GM23248 (cell line): ENCODE measurements around the gene ZNF141. TPM values are rescaled to one million over a fixed set of nuclear protein-coding genes. Genes with fewer than 3 reads are reported as not detected.

ENCODE experiments used
- DNase-seq: peaks from one replicate; pipeline ENCODE4 v3.0.0-alpha.2; 2015
- H2AFZ ChIP-seq: fragments of 200-600 bp; sonication (generic); 2 replicates; pipeline ENCODE4 v1.6.1; 2016; ENCODE audit warnings: antibody characterized with exemption
- H3F3A ChIP-seq: fragments of 200-600 bp; sonication (generic); 2 replicates; pipeline ENCODE4 v1.6.1; 2016; ENCODE audit warnings: mild to moderate bottlenecking, antibody characterized with exemption, mixed run types; ENCODE audit not compliant: insufficient read depth
- H3K27ac ChIP-seq: fragments of 200-600 bp; sonication (generic); 2 replicates; pipeline ENCODE4 v1.5.1; 2016; ENCODE audit warnings: mild to moderate bottlenecking
- H3K27me3 ChIP-seq: fragments of 200-600 bp; sonication (generic); replicated peaks from 2 replicates; pipeline ENCODE4 v1.6.1; 2016; ENCODE audit warnings: mild to moderate bottlenecking; ENCODE audit not compliant: insufficient read depth
- H3K36me3 ChIP-seq: fragments of 200-600 bp; sonication (generic); 2 replicates; pipeline ENCODE4 v1.6.1; 2016; ENCODE audit warnings: low read depth, mild to moderate bottlenecking
- H3K4me1 ChIP-seq: fragments of 200-600 bp; sonication (generic); 2 replicates; pipeline ENCODE4 v1.6.1; 2016; ENCODE audit warnings: mild to moderate bottlenecking; ENCODE audit not compliant: insufficient read depth
- H3K4me2 ChIP-seq: fragments of 200-600 bp; sonication (generic); one replicate; pipeline ENCODE4 v1.6.1; 2016; ENCODE audit warnings: mild to moderate bottlenecking; ENCODE audit not compliant: unreplicated experiment
- H3K4me3 ChIP-seq: fragments of 200-600 bp; sonication (generic); 2 replicates; pipeline ENCODE4 v1.5.1; 2016; ENCODE audit warnings: mild to moderate bottlenecking
- H3K79me2 ChIP-seq: fragments of 200-600 bp; sonication (generic); 2 replicates; pipeline ENCODE4 v1.6.1; 2016; ENCODE audit warnings: mild to moderate bottlenecking; ENCODE audit not compliant: insufficient read depth
- H3K9ac ChIP-seq: fragments of 200-600 bp; sonication (generic); 2 replicates; pipeline ENCODE4 v1.6.1; 2016; ENCODE audit warnings: mild to moderate bottlenecking
- H3K9me2 ChIP-seq: fragments of 200-600 bp; sonication (generic); 2 replicates; pipeline ENCODE4 v1.6.1; 2016; ENCODE audit warnings: mixed run types, mild to moderate bottlenecking, moderate library complexity; ENCODE audit not compliant: insufficient read depth
- H3K9me3 ChIP-seq: fragments of 200-600 bp; sonication (generic); one replicate; pipeline ENCODE4 v1.6.1; 2017; ENCODE audit warnings: low read depth
- H4K20me1 ChIP-seq: fragments of 200-600 bp; sonication (generic); 2 replicates; pipeline ENCODE4 v1.6.0; 2016; ENCODE audit not compliant: insufficient read depth
- EZH2 ChIP-seq: fragments of 200-600 bp; sonication (generic); IDR thresholded peaks from 2 replicates; pipeline ENCODE4 v1.6.1; 2018; ENCODE audit warnings: antibody characterized with exemption, mild to moderate bottlenecking; ENCODE audit not compliant: insufficient read depth, poor library complexity, severe bottlenecking
- EZH2phosphoT487 ChIP-seq: fragments of 200-600 bp; sonication (generic); IDR thresholded peaks from 2 replicates; pipeline ENCODE4 v1.6.1; 2018; ENCODE audit warnings: antibody characterized with exemption, moderate library complexity, mild to moderate bottlenecking, low read depth; ENCODE audit not compliant: insufficient read depth
- WGBS, 2 experiments: methylation state at CpG; one replicate each; pipeline ENCODE4 v1.1.6; 2015 to 2017; ENCODE audit warnings: low lambda C conversion rate in 2 of 2, low coverage in 1 of 2; ENCODE audit errors: missing lambda C conversion rate in 2 of 2; 5-methylcytosine and 5-hydroxymethylcytosine counted together
- in situ Hi-C: fragments of 300-500 bp; cut with MboI; formaldehyde crosslinking; loops from 2 replicates; pipeline ENCODE4 v1.15.0; 2020
- polyA plus RNA-seq: library from polyadenylated mRNA; unstranded; fragments of >200 nt; fragmentation: Nextera tagmentation; extraction: Ambion mirVana; gene quantifications from 2 replicates; pipeline ENCODE4 v1.2.1, GENCODE V29; 2016
- total RNA-seq: library from RNA; depleted of rRNA; stranded (reverse); fragments of >200 nt; shearing (Covaris generic); gene quantifications from 2 replicates; pipeline ENCODE4 v1.2.3, GENCODE V29; 2014

Gene ZNF141
- total and polyA plus RNA-seq, 2 experiments from 2014 or later, result 3.3 to 6.7 TPM

DNA sequence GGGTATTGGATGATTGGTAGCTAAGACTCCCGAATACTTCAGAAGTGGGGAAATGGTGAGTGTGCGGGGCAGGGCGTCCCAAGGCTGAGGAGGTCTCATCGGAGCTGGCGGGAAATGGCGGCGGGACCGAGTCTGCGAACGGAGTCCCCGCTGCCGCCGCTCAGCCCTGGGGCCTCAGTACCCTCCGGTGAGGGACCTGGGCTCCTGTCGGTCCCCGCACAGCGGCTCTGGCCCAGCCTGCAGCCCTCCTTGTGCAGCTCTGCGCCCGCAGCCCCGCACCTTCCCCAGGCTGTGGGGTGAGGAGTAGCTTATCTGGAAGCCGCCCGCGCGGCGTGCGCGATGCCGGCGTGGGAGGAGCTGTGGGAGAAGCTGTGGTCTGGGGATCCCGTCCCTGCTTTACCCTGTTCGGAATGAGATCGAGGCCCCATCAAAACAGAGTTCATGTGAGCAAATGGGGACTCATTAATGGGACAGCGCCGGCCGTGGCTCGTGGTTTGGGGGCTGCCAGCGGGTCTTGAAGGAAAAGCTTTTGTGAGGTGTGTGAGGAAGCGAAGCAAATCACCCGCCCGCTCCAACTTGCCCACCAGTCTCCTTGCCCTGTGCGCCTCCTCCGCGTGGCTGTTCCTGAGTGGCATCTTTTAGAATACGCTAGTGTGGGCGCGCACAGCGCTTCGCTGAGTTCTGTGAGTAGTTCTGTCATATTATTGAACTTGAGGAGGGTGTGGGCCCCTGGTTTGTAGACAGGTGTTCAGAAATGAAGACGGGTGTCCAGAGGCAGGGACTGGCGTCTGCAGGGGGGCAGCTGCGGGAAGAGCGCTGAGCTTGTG lies 531 bp downstream of the ZNF141 start:
- peaks cover 7% of the 10 kb centered on the region for H3K36me3 ChIP-seq
- no peak for TF ChIP-seq EZH2phosphoT487
- no peak for TF ChIP-seq EZH2
- peak overlapping the region; percentile 91 for H3K9ac ChIP-seq
- peak overlapping the region; percentile 93 for H2AFZ ChIP-seq
- peaks cover 52% of the 10 kb centered on the region for H3K79me2 ChIP-seq
- H4K20me1 ChIP-seq, result no peaks in the 10 kb centered on the region
- H3F3A ChIP-seq, result 0 out of 2 replicates have a peak, but pooled peaks cover 6% of the 10 kb centered on the region
- H3K27me3 ChIP-seq, result no peaks in the 10 kb centered on the region
- in situ Hi-C loops, result no loop called here
- 3% methylated on average over 51 to 52 of the region's 52 CpGs for WGBS, 2 experiments
- no peaks in the 10 kb centered on the region for H3K9me2 ChIP-seq
- H3K4me2 ChIP-seq, result peak overlapping the region; percentile 85
- H3K9me3 ChIP-seq, result no peaks in the 10 kb centered on the region
- peak overlapping the region; percentile 89 for H3K4me3 ChIP-seq
- peak; percentile 68 for DNase-seq
- no peaks in the 10 kb centered on the region for H3K4me1 ChIP-seq
- peak overlapping the region; percentile 91 for H3K27ac ChIP-seq

DNA sequence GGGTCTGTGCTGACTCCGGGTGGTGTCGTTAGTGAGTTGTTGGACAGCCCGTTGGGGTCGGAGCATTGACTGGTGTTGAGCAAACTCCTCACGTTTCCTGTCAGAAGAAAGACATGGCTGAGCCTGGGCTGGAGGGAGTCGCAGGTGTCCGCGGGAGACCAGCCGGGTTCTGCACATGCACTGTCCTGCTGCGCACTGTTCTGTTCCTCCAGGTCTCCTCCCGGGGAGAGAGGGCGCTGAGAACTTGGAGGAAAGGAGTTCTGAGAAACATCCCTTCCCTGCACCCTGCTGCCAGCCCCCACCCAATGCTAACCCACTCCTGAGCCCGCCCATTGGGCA lies 1.1 kb downstream of the ZNF141 start:
- H3K4me1 ChIP-seq, result no peaks in the 10 kb centered on the region
- no peak for DNase-seq
- H3K9me3 ChIP-seq, result no peaks in the 10 kb centered on the region
- in situ Hi-C loops, result no loop called here
- WGBS, 2 experiments, result 42 to 43% methylated on average over 10 to 13 of the region's 13 CpGs
- peak overlapping the region; percentile 89 for H3K4me3 ChIP-seq
- H2AFZ ChIP-seq, result peak overlapping the region; percentile 93
- peak overlapping the region; percentile 91; the same call in 1 of the 2 replicates for H3K27ac ChIP-seq
- H3K36me3 ChIP-seq, result peaks cover 11% of the 10 kb centered on the region
- H4K20me1 ChIP-seq, result no peaks in the 10 kb centered on the region
- H3K4me2 ChIP-seq, result peak overlapping the region; percentile 85
- TF ChIP-seq EZH2 (no peak), EZH2phosphoT487 (no peak)
- H3F3A ChIP-seq, result 0 out of 2 replicates have a peak, but pooled peaks cover 6% of the 10 kb centered on the region
- H3K79me2 ChIP-seq, result peaks cover 58% of the 10 kb centered on the region
- no peaks in the 10 kb centered on the region for H3K27me3 ChIP-seq
- H3K9ac ChIP-seq, result peak overlapping the region; percentile 91
- no peaks in the 10 kb centered on the region for H3K9me2 ChIP-seq

DNA sequence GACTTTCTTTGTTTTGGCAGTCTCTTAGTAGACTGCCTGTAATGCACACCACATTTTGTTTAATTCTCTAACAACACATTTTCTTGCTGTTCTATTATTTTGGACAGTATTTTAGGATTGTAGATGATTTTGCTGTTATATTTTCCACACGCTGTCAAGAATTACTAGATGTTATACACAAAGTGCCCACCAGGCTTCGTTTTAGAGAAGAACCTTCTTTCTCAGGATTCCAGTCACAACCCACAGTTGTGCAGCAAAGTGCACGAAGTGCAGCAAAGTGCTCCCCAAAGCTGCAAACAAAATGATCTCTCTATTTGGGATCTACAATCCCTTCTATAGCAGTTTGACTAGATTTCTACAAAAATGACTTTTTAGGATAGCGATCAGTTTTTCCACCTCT lies 2.4 kb downstream of the ZNF141 start:
- no peak for TF ChIP-seq EZH2
- DNase-seq, result peak; percentile 35
- 96 to 98% methylated on average over 4 of the region's 4 CpGs for WGBS, 2 experiments
- H3K9ac ChIP-seq, result no peak overlapping the region
- H3K27ac ChIP-seq, result no peak overlapping the region
- H3K4me1 ChIP-seq, result no peaks in the 10 kb centered on the region
- no peaks in the 10 kb centered on the region for H4K20me1 ChIP-seq
- H3K9me2 ChIP-seq, result no peaks in the 10 kb centered on the region
- peaks cover 24% of the 10 kb centered on the region for H3K36me3 ChIP-seq
- 0 out of 2 replicates have a peak, but pooled peaks cover 6% of the 10 kb centered on the region for H3F3A ChIP-seq
- H2AFZ ChIP-seq, result no peak overlapping the region
- no peaks in the 10 kb centered on the region for H3K9me3 ChIP-seq
- peaks cover 69% of the 10 kb centered on the region for H3K79me2 ChIP-seq
- no peaks in the 10 kb centered on the region for H3K27me3 ChIP-seq
- H3K4me2 ChIP-seq, result no peak overlapping the region
- H3K4me3 ChIP-seq, result no peak overlapping the region
- in situ Hi-C loops, result no loop called here

DNA sequence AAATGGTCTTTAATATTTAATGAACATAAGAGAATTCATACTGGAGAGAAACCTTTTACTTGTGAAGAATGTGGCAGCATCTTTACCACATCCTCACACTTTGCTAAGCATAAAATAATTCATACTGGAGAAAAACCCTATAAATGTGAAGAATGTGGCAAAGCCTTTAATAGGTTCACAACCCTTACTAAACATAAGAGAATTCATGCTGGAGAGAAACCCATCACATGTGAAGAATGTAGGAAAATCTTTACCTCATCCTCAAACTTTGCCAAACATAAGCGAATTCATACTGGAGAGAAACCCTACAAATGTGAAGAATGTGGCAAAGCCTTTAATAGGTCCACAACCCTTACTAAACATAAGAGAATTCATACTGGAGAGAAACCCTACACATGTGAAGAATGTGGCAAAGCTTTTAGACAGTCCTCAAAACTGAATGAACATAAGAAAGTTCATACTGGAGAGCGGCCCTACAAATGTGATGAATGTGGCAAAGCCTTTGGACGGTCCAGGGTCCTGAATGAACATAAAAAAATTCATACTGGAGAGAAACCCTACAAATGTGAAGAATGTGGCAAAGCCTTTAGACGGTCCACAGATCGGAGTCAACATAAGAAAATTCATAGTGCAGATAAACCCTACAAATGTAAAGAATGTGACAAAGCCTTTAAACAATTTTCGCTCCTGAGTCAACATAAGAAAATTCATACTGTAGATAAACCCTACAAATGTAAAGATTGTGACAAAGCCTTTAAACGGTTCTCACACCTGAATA lies 35.6 kb downstream of the ZNF141 start:
- no peaks in the 10 kb centered on the region for H3K4me1 ChIP-seq
- no peak overlapping the region for H3K27ac ChIP-seq
- 95 to 98% methylated on average over 7 of the region's 7 CpGs for WGBS, 2 experiments
- H2AFZ ChIP-seq, result no peak overlapping the region
- H3K4me2 ChIP-seq, result no peak overlapping the region
- peaks cover 82% of the 10 kb centered on the region for H3K36me3 ChIP-seq
- no peaks in the 10 kb centered on the region for H3K27me3 ChIP-seq
- no peak for DNase-seq
- H4K20me1 ChIP-seq, result no peaks in the 10 kb centered on the region
- in situ Hi-C loops, result no loop called here
- peaks cover 13% of the 10 kb centered on the region; the same call in 1 of the 2 replicates for H3K79me2 ChIP-seq
- H3K9ac ChIP-seq, result no peak overlapping the region
- peak overlapping the region; percentile 10; the same call in 1 of the 2 replicates for H3K4me3 ChIP-seq
- peaks cover 41% of the 10 kb centered on the region for H3K9me3 ChIP-seq
- H3F3A ChIP-seq, result peaks cover 22% of the 10 kb centered on the region
- no peaks in the 10 kb centered on the region for H3K9me2 ChIP-seq
- no peak for TF ChIP-seq EZH2phosphoT487
- TF ChIP-seq EZH2, result no peak
